HG03432 (cell line): ENCODE results near the gene CKAP4.

Experiments
- ATAC-seq: cut with Tn5 transposase; IDR thresholded peaks from one replicate; pipeline ENCODE4 v1.9.1; 2021; ENCODE audit warnings: mild to moderate bottlenecking, moderate library complexity; ENCODE audit not compliant: unreplicated experiment

The CKAP4 gene

DNA sequence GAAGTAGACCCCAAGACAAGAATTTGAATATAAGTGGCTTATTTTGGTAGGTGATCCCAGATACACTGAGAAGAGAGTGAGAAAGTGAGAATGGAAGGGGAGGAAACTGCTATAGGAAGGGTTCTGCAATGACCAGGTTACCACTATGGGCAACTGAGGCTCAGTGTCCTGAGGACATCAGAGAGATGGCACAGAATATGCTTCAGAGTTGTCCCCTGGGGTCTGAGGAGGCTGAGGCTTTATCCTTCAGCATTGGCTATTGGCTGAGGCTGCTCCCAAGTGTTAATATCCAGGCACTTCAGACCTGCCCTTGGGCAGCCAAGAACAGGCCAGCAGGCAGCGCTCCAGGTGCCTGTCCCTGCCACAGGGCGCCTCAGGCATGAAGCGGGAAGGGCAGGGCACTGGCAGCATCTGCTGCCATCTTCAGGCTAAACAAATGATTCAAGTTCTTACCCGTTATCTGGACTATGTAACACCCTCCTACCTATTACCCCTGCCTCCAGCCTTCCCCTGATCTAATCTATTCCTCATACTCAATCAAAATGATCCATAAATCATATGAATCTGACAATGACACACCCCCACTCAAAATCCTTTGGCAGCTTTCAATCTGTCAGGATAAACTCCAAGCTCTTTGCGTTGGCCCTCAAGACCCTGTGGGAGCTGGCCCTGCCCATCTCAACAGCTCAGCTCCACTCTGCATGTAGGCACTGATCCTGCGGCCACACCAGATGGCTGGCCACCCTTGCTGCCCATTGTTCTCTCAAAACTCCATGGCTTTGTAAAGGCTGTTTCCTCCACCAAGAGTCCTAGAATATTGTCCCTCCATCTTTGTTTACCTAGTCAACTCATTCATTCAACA lies 42.4 kb downstream of the CKAP4 start:
- ATAC-seq: no peak

DNA sequence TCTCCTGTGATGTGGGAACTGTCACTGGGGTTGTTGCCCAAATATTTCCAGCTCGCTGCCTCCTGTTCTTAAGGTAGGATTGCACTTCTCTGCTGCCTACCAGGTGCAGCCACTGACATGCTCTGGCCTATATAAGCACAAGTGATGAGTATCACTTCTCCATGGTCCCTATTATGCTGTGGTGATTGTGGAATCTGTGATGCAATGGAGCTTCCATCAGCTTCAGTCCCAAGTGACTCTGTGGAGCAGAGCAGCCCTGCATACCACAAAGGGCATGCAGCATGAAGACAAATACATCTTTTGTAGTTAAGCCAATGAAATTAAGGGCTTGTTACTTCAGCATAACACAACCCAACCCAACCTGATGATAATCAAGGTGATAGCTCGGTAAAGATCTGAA lies 43.5 kb downstream of the CKAP4 start:
- ATAC-seq: no peak

DNA sequence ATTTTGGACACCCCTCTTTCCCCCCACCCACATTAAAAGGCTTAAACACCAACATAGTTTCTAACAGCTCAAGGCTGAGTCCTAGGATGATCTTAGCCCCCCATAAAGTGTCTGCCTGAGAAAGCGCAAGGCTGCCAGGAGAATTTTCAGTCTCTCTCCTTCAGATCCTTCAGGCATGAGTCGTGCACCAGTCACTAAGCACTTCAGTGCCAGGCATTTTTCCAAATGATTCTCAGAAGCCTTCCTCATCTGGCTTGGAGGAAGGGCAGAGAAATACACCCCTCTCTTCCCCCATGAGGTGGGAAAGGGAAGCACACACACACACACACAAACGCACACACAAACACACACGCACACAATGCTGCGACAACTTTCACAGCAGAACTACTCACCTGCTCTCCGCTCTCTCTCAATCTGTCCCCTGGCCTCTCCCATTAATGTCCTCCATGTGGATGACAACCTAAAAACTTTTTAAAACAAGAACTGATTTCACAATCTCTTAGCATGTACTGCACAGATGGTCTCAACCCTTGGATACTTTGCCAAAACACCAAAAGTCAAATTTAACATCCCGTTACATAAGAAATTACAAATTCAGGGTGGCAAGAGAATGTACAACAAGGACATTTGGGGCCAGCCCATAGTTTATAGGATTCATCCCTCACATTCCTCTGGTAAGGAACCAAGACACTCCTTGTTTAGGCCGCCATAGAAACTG lies 49.8 kb downstream of the CKAP4 start:
- no peak for ATAC-seq

DNA sequence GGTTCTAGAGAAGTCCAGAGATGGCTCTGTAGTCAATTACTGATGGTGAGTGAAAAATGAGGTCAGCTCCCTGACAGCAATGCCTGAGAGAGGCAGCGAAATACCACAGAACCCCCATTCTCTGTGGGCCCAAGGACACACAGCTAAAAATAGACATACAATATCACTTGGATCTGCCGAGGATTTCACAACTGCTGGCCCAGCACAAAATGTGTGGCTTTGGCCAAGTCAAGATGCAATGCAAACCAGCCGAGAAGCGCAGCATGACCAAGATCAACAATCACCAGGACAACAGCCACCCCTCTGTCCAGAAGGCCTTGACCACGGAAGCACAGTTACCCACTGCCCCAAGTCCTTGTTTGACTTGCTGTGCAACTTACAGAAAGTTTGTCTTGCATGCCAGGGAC lies 52.2 kb downstream of the CKAP4 start:
- no peak for ATAC-seq

DNA sequence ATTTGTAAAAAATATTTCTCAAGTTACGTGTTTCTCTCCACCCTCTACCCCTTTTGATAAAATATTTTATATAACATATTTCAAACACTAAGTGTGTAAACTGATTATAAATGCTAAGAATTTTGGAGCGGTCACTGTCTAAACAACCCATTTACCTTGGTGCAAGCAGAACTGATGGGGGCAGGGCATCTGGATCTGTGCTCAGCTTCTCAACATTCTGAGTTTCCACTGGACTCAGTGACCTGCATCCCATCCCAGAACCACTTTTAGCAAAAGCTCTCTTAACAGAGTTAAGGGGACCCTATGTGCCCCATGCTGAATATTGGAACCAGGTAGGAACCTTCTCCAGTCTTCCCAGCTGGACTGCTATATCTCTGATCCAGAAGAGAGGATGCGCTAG lies 53.5 kb downstream of the CKAP4 start:
- no peak for ATAC-seq

DNA sequence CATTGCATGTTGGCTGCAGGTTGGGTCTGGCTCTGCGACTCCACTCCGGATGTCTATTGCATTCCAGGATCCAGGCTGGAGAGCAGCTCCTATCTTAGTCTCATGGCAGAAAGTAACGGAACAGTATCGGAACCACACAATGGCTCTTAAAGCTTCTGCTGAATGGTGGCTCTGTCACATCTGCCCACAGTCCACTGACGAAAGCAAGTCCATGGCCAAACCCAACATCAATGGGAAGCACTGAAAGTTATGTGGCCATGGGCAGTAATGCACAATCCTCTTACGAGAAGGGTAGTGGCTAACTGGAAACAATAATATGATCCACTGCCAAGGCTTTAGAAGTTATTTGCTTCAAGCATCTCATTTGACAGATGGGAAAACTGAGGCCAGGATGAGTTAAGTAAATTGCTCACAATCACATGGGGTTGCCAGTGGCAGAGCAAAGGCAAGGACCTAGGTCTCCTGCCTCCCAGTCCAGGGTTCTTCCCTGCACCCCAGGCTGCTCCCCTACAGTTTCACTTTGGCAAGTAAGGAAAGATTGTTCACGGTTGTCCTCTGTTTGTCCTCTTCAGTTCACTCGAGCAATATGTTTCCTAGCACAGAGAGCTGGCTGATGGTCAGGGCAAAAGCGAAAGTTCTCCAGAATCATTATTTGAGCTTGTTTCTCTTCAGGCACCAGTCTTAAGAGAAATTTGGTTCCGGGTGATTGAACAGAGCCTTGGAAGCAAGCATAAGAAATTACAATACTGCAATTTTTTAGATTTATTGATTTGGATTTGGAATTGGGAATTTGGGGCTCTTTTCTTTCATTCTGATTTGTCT lies 54.2 kb downstream of the CKAP4 start:
- ATAC-seq: no peak

DNA sequence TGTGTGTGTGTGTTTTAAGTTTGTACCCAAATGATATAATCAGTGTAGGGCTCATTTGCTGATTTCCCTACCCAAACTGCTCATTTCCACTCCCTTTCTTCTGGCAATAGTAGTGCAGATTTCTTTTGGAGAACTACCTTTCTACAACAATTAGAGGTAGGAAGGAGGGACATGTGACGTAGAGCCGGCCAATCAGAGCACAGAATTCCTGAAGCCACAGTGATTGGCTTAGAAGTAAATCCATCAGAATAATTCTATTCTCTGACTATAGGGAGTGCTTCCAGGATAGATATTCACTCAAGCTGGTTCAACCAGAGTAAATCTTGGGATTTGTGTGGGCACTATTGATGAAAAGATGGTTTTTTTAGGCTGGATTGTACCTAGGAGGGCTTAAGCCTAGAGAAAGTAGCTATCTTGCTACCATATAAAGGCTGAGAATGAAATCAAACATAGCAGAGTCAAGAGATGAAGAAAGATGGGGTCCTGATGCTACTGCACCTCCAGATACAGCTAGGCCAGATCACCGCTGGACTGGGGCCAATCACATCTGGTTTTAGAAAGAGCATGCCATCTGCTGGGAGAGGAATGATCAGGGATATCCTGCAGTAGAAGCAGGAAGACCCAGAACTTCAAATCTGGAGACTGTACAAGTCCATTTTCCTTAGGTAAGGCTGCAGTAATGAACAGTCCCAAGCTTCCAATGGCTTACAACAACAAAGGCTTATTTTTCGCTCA lies 55.0 kb downstream of the CKAP4 start:
- ATAC-seq: no peak

DNA sequence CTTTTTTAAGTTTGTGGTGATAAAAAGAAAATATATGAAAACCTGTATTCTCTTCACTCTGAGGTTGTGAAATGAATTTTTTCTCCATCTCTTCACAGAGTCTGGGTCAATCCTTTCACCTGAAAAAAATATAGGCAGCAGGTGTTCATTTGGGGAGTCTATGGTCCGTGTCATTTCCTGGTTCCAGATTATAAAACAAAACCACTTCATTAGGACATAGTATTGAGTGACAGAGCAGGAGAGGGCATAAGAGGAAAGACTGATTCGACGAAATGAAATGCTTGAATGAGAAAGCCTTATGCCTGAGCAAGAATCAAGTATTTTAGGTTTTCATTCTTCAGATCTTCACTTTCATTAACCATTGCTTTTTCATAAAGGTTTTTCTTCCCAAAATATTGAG lies 57.2 kb downstream of the CKAP4 start:
- ATAC-seq: no peak

DNA sequence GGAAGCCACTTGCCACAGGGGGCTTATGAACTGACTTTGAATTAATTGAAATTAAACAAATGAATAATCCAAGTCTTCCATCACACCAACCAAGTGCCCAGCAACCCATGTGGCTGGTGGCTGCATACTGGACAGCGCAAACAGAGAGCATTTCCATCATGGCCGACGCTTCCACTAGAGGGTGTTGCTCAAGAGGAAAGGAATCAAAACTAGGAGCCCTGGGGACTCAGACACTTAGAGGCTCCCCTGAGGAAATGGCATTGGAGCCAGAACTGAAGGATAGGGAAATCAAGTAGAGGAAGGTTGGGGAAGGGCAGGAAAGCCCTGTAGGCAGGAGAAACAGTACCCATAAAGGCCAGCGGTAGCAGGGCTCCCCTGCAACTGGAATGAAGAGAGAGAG lies 58.5 kb downstream of the CKAP4 start:
- ATAC-seq: no peak

DNA sequence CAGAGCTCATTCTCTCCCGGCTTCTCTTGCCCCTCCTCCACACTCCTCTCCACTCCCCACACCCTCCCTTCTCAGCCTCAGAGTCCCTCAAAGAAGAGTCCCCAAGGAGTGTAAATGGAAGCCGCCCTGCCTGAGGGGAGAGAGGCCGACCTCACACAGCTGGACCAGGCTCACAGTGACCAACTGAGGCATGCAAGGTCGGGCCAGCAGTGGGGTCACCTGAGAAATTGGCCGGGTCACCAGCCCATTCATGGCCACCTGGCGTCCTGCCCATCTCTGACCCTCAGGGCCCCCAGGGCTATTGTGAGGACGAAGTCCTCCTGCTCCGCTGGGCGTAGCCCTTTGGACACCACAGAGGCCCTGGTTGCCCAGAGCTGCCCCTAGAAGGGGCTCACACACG lies 59.6 kb downstream of the CKAP4 start:
- no peak for ATAC-seq
